Vagina (tissue), 2 donors: ENCODE measurements around the gene RASSF7. TPM values are rescaled to one million over a fixed set of nuclear protein-coding genes. Genes with fewer than 3 reads are reported as not detected.

Experiments
- DNase-seq, 2 donors: peaks; one replicate each; pipeline ENCODE4 v3.0.0-alpha.2; 2017; ENCODE audit errors: extremely low spot score in 2 of 2
- H3K27ac ChIP-seq: fragments of 200-600 bp; sonication (generic); one replicate; pipeline ENCODE4 v1.5.1; 2019
- H3K27me3 ChIP-seq: fragments of 200-600 bp; sonication (generic); one replicate; pipeline ENCODE4 v1.5.1; 2019
- H3K36me3 ChIP-seq, 2 donors: fragments of 200-600 bp; sonication (generic); one replicate each; pipeline ENCODE4 v1.5.1; 2017 to 2019
- H3K4me1 ChIP-seq: fragments of 200-600 bp; sonication (generic); one replicate; pipeline ENCODE4 v1.5.1; 2019
- H3K4me3 ChIP-seq, 2 donors: fragments of 200-600 bp; sonication (generic); 1 replicate in 1 of 2; 2 replicates in 1 of 2; pipeline ENCODE4 v1.5.1; 2016 to 2019
- H3K9me3 ChIP-seq: fragments of 200-600 bp; sonication (generic); one replicate; pipeline ENCODE4 v1.5.1; 2019
- POLR2A ChIP-seq, 2 donors: fragments of 450-650 bp; IDR thresholded peaks; one replicate each; pipeline ENCODE4 v1.6.1; 2017; ENCODE audit warnings: antibody characterized with exemption in 2 of 2, mild to moderate bottlenecking in 2 of 2, moderate library complexity in 2 of 2
- POLR2AphosphoS5 ChIP-seq, 2 donors: sonication (generic); formaldehyde crosslinking; IDR thresholded peaks; one replicate each; pipeline ENCODE4 v1.9.0; 2017; ENCODE audit warnings: antibody characterized with exemption in 2 of 2, mild to moderate bottlenecking in 2 of 2, low read depth in 1 of 2; ENCODE audit not compliant: insufficient read depth in 1 of 2
- intact Hi-C: fragments of 100-400 bp; cut with DNase I; formaldehyde crosslinking; loops from one replicate; pipeline ENCODE4 v1.15.1; 2023
- total RNA-seq: library from RNA; depleted of rRNA; stranded (reverse); fragments of >200 nt; gene quantifications from one replicate; pipeline ENCODE4 v1.2.3, GENCODE V29; 2016
- TF ChIP-seq, protein P1 (sequence below), 3 experiments: fragments of 450-650 bp in 2 of 3; fragments of 200-600 bp in 1 of 3; sonication (generic) in 1 of 3; IDR thresholded peaks; one replicate each; pipeline ENCODE4 v1.5.1; 2017 to 2019; ENCODE audit warnings: antibody characterized with exemption in 3 of 3, mild to moderate bottlenecking in 2 of 3, moderate library complexity in 2 of 3

The RASSF7 gene
- total RNA-seq, 1 donor from 2014 or later, result 14.7 TPM

DNA sequence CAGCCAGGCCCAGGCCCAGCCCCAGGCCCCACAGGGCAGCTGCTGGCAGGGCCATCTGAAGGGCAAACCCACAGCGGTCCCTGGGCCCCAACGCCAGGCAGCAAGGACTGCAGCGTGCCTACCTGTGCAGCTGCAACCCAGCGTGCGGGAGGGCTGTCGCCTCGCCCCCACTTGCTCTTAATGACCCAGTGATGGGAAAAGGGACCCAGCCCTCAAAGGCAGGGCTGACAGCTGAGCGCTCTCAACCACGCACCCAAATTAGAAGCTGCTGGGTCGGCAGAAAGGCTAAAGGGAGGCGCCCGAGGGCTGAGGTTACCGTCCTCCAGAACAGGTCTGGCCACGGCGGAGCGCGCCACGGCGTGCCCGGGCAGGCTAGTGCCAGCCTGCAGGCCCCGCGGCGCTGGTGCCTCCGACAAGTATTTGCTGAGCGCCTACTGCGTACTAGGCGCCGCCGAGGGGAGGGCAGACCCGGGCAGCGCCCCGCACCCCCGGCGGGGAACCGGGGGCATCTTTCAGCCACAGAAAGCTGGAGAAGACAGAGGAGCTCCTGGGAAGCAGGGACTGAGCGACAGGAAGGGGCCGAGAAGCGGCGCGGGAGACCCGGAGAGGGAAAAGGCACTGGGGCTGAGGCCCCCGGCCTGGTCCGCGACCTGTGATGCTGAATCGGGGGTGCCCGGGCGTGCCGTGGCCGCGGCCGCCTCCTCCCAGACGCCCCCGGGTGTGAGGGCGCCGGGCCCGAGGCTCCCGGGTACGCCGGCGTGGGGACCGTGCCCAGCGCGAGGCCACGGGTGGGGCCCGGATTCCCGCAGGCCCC is 26.2 kb upstream of the RASSF7 start:
- Histone ChIP-seq H3K27me3 (no peaks in the 10 kb centered on the region), H3K9me3 (no peaks in the 10 kb centered on the region), H3K4me1 (peaks cover 49% of the 10 kb centered on the region), H3K4me3 (peak overlapping the region; percentile 61 to 91), H3K27ac (peak overlapping the region; percentile 90), H3K36me3 (peaks cover 0 to 29% of the 10 kb centered on the region in 2 donors)
- no peak for DNase-seq
- TF ChIP-seq POLR2A (IDR thresholded peaks at IDR 0.05) (no peak), POLR2AphosphoS5 (IDR thresholded peaks at IDR 0.05; ENCODE audit: insufficient read depth in 1 of 2, low read depth in 1 of 2) (peak; percentile 26 to 65)
- TF ChIP-seq, protein P1, sequence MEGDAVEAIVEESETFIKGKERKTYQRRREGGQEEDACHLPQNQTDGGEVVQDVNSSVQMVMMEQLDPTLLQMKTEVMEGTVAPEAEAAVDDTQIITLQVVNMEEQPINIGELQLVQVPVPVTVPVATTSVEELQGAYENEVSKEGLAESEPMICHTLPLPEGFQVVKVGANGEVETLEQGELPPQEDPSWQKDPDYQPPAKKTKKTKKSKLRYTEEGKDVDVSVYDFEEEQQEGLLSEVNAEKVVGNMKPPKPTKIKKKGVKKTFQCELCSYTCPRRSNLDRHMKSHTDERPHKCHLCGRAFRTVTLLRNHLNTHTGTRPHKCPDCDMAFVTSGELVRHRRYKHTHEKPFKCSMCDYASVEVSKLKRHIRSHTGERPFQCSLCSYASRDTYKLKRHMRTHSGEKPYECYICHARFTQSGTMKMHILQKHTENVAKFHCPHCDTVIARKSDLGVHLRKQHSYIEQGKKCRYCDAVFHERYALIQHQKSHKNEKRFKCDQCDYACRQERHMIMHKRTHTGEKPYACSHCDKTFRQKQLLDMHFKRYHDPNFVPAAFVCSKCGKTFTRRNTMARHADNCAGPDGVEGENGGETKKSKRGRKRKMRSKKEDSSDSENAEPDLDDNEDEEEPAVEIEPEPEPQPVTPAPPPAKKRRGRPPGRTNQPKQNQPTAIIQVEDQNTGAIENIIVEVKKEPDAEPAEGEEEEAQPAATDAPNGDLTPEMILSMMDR (IDR thresholded peaks at IDR 0.05), result no peak
- intact Hi-C loops, result no loop called here

DNA sequence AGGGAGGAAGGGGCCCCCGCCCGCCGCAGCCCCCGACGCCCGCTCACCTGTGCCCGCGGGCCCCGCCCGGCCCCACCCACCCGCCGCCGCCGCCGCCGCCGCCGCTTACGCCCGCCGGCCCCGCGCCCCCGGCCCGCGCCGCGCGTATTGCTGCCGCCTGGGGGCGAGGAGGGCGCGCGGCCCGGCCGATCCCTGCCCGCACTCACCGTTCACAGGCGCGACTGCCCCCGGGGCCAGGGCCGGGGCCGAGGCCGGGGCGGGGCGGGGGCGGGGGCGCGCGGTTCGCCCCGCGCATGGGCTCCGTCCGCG is 25.6 kb upstream of the RASSF7 start:
- peak overlapping the region; percentile 61 to 91 for H3K4me3 ChIP-seq
- peaks cover 0 to 29% of the 10 kb centered on the region in 2 donors for H3K36me3 ChIP-seq
- no peaks in the 10 kb centered on the region for H3K27me3 ChIP-seq
- intact Hi-C loops, result no loop called here
- no peak for DNase-seq
- H3K4me1 ChIP-seq, result peaks cover 49% of the 10 kb centered on the region
- no peaks in the 10 kb centered on the region for H3K9me3 ChIP-seq
- H3K27ac ChIP-seq, result peak overlapping the region; percentile 90
- TF ChIP-seq, protein P1 (IDR thresholded peaks at IDR 0.05), result no peak
- TF ChIP-seq POLR2A (IDR thresholded peaks at IDR 0.05) (no peak), POLR2AphosphoS5 (IDR thresholded peaks at IDR 0.05; ENCODE audit: insufficient read depth in 1 of 2, low read depth in 1 of 2) (no peak)

DNA sequence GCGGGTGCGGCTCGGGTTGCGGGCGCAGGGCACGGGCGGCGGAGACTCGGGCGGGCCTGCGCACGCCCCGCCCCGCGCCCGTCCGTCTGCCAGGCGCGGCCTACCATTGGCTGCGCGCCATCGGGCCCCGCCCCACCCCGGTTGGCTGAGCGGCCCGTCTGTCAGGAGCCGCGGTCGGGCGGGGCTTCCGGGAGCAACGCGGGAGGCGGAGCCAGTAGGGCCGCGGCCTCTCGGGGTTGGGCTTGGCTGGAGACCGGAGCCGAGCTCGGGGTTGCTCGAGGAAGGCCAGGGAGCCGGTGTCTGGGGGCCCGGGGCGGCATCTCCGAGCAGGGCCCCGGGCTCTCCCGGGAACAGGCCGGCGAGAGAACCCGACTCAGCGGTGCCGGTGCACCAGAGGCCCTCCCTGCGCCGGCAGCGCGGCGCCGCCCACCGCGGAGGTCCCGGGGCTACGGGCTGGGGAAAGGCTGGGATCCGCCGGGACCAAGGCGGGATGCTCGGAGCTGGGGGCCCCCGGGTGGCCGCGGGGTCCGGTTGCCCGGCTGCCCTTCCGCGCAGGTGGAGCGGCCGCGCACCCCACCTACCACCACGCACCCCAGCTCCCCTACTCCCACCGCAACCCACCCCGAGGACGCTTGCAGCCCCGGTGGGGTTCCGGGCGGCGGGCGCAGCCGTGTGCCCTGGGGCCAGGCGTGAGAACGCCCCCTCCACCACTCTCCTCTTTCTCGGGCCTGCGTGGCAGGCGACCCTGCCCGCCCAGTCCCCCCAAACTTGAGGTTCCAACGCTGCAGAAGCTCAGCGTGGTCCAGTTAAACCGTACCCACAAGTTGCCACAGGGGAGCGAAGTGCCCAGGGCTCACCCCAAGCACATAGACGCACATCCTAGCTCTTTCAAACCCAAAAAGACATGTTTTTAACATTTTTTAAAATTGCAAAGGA is 25.0 kb upstream of the RASSF7 start, which contains the start of gene HRAS:
Gene HRAS (minus strand): TSS at position 58 of the 936 bp plus-strand sequence.
- peak within 1 kb of the TSS; percentile 90 for H3K27ac ChIP-seq
- no peak for DNase-seq
- peak within 1 kb of the TSS; percentile 61 to 91 for H3K4me3 ChIP-seq
- peaks cover 49% of the 10 kb centered on the region for H3K4me1 ChIP-seq
- intact Hi-C loops, result no loop called here
- no peaks in the 10 kb centered on the region for H3K27me3 ChIP-seq
- H3K36me3 ChIP-seq, result peaks cover 0 to 29% of the 10 kb centered on the region in 2 donors
- TF ChIP-seq, protein P1 (IDR thresholded peaks at IDR 0.05), result no peak
- TF ChIP-seq POLR2A (IDR thresholded peaks at IDR 0.05) (peak in 1 of 2 donors; percentile 22), POLR2AphosphoS5 (IDR thresholded peaks at IDR 0.05; ENCODE audit: insufficient read depth in 1 of 2, low read depth in 1 of 2) (peak; percentile 33 to 73)
- H3K9me3 ChIP-seq, result no peaks in the 10 kb centered on the region

DNA sequence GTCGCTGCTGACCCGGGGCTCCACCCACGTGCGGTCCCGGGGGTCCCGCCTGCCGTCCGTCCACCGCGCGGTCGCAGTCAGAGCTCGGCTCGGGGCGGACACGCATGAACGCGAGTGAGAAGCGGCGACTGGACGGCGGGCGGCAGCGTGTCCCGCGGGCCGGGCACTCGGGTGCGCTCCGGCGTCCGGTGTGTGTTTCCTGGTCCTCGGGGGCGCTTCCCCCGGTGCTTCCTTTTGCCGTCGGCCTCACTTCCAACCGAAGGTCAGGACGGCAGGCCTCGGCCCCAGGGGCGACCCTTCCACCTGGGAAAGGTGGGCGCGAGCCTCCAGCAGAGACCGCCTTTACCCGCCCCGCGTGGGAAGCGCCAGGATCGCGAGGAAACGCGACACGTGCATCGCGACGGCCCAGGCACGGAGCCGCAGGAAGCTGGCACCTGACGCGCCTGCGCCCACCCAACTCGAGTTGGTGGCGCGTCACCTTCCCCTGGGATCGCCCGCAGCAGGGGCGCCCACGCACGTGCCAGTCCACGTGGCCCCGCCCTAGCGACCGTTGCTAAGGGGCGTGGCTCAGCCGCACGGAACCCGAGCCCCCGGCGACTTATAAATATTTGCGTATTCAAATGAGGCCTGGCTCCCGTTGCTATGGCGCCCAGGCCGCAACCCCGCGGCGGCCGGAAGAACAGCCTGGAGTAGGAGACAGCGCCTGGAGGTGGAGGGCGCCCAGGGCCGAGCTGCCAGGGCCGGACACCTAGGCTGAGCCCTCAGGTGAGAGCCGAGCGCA is 23.7 kb upstream of the RASSF7 start, which contains the start of gene LRRC56:
Gene LRRC56 (plus strand): TSS at position 687 of the 781 bp plus-strand sequence. CDS start 3,158 bp downstream, outside the sequence.
- peaks cover 0 to 18% of the 10 kb centered on the region in 2 donors for H3K36me3 ChIP-seq
- no peaks in the 10 kb centered on the region for H3K9me3 ChIP-seq
- peak within 1 kb of the TSS; percentile 80 for H3K27ac ChIP-seq
- no peaks in the 10 kb centered on the region for H3K27me3 ChIP-seq
- H3K4me3 ChIP-seq, result peak within 1 kb of the TSS; percentile 61 to 91
- intact Hi-C loops, result no loop called here
- TF ChIP-seq POLR2AphosphoS5 (IDR thresholded peaks at IDR 0.05; ENCODE audit: insufficient read depth in 1 of 2, low read depth in 1 of 2), result peak in 1 of 2 donors; percentile 49
- no peak for TF ChIP-seq POLR2A (IDR thresholded peaks at IDR 0.05)
- TF ChIP-seq, protein P1 (IDR thresholded peaks at IDR 0.05), result no peak
- H3K4me1 ChIP-seq, result peaks cover 49% of the 10 kb centered on the region
- DNase-seq, result no peak
